ENCODE measurements around the gene CEPT1. TPM values are rescaled to one million over a fixed set of nuclear protein-coding genes. Genes with fewer than 3 reads are reported as not detected.

CEPT1 gene
- total RNA-seq, 1 donor from 2014 or later, result 58.9 TPM

GRCh38 chr1:111227851-111228747 lies 88.1 kb downstream of the CEPT1 start:
- Mint-ChIP-seq H3K4me3 (no peak overlapping the region), H3K4me1 (peaks cover 16% of the 10 kb centered on the region), H3K27me3 (ENCODE audit: insufficient read depth, low read depth) (peaks cover 2% of the 10 kb centered on the region), H3K36me3 (no peaks in the 10 kb centered on the region), H3K9me3 (no peaks in the 10 kb centered on the region), H3K27ac (peak overlapping the region; percentile 53)
- H3K4me2 ChIP-seq, result no peak overlapping the region
- H3K4me3 ChIP-seq, result no peak overlapping the region
- TF ChIP-seq EZH2 (IDR thresholded peaks at IDR 0.05), result no peak
- no peaks in the 10 kb centered on the region for H3K9me3 ChIP-seq (ENCODE audit: low read depth)
- peaks cover 16% of the 10 kb centered on the region for H3K4me1 ChIP-seq
- no peaks in the 10 kb centered on the region for H3K79me2 ChIP-seq (ENCODE audit: low read depth)
- H3K9ac ChIP-seq, result no peak overlapping the region
- no peak overlapping the region for H2AFZ ChIP-seq (replicated peaks)
- H4K20me1 ChIP-seq (ENCODE audit: low read depth), result no peaks in the 10 kb centered on the region
- no peaks in the 10 kb centered on the region for H3K27me3 ChIP-seq
- DNase-seq (ENCODE audit: low spot score), result no peak
- no peaks in the 10 kb centered on the region for H3K36me3 ChIP-seq
- no peak overlapping the region for H3K27ac ChIP-seq
- H3F3A ChIP-seq (ENCODE audit: low read depth), result peaks cover 3% of the 10 kb centered on the region

GRCh38 chr1:111228748-111229126 lies 88.7 kb downstream of the CEPT1 start:
- H3K9ac ChIP-seq, result no peak overlapping the region
- no peak overlapping the region for H3K4me3 ChIP-seq
- Mint-ChIP-seq H3K9me3 (no peaks in the 10 kb centered on the region), H3K27ac (no peak overlapping the region), H3K27me3 (ENCODE audit: insufficient read depth, low read depth) (peaks cover 2% of the 10 kb centered on the region), H3K4me3 (no peak overlapping the region), H3K4me1 (peaks cover 13% of the 10 kb centered on the region), H3K36me3 (no peaks in the 10 kb centered on the region)
- no peaks in the 10 kb centered on the region for H3F3A ChIP-seq (ENCODE audit: low read depth)
- no peaks in the 10 kb centered on the region for H3K9me3 ChIP-seq (ENCODE audit: low read depth)
- H4K20me1 ChIP-seq (ENCODE audit: low read depth), result no peaks in the 10 kb centered on the region
- H2AFZ ChIP-seq (replicated peaks), result no peak overlapping the region
- no peak overlapping the region for H3K27ac ChIP-seq
- no peaks in the 10 kb centered on the region for H3K27me3 ChIP-seq
- DNase-seq (ENCODE audit: low spot score), result no peak
- no peaks in the 10 kb centered on the region for H3K36me3 ChIP-seq
- H3K4me2 ChIP-seq, result no peak overlapping the region
- TF ChIP-seq CTCF (IDR thresholded peaks at IDR 0.05) (no peak), EZH2 (IDR thresholded peaks at IDR 0.05) (no peak), EZH2phosphoT487 (IDR thresholded peaks at IDR 0.05) (no peak)
- peaks cover 10% of the 10 kb centered on the region for H3K4me1 ChIP-seq
- no peaks in the 10 kb centered on the region for H3K79me2 ChIP-seq (ENCODE audit: low read depth)

GRCh38 chr1:111232134-111232533 lies 92.1 kb downstream of the CEPT1 start:
- H4K20me1 ChIP-seq (ENCODE audit: low read depth), result no peaks in the 10 kb centered on the region
- no peak overlapping the region for H3K9ac ChIP-seq
- no peak overlapping the region for H2AFZ ChIP-seq (replicated peaks)
- DNase-seq (ENCODE audit: low spot score), result no peak
- no peak for TF ChIP-seq EZH2 (IDR thresholded peaks at IDR 0.05)
- TF ChIP-seq CTCF (IDR thresholded peaks at IDR 0.05), result no peak
- no peak for TF ChIP-seq EZH2phosphoT487 (IDR thresholded peaks at IDR 0.05)
- Mint-ChIP-seq H3K4me1 (peaks cover 5% of the 10 kb centered on the region), H3K4me3 (no peak overlapping the region), H3K27ac (no peak overlapping the region), H3K36me3 (no peaks in the 10 kb centered on the region), H3K27me3 (ENCODE audit: insufficient read depth, low read depth) (no peaks in the 10 kb centered on the region), H3K9me3 (peaks cover 2% of the 10 kb centered on the region)
- H3K79me2 ChIP-seq (ENCODE audit: low read depth), result no peaks in the 10 kb centered on the region
- H3K4me3 ChIP-seq, result no peak overlapping the region
- H3K9me3 ChIP-seq (ENCODE audit: low read depth), result no peaks in the 10 kb centered on the region
- H3K27me3 ChIP-seq, result no peaks in the 10 kb centered on the region
- H3K4me2 ChIP-seq, result no peak overlapping the region
- no peak overlapping the region for H3K27ac ChIP-seq
- H3K4me1 ChIP-seq, result peaks cover 4% of the 10 kb centered on the region
- no peaks in the 10 kb centered on the region for H3K36me3 ChIP-seq
- no peaks in the 10 kb centered on the region for H3F3A ChIP-seq (ENCODE audit: low read depth)

- Mint-ChIP-seq H3K9me3 (peaks cover 2% of the 10 kb centered on the region), H3K4me1 (no peaks in the 10 kb centered on the region), H3K27me3 (ENCODE audit: insufficient read depth, low read depth) (peaks cover under 1% of the 10 kb centered on the region), H3K4me3 (no peak overlapping the region), H3K27ac (no peak overlapping the region), H3K36me3 (no peaks in the 10 kb centered on the region)
- Histone ChIP-seq H3K4me3 (no peak overlapping the region), H3K79me2 (ENCODE audit: low read depth) (no peaks in the 10 kb centered on the region), H3K9me3 (ENCODE audit: low read depth) (no peaks in the 10 kb centered on the region), H2AFZ (replicated peaks) (no peak overlapping the region), H3K4me2 (no peak overlapping the region), H3K27ac (no peak overlapping the region), H3K36me3 (no peaks in the 10 kb centered on the region), H4K20me1 (ENCODE audit: low read depth) (no peaks in the 10 kb centered on the region), H3K4me1 (no peaks in the 10 kb centered on the region), H3F3A (ENCODE audit: low read depth) (no peaks in the 10 kb centered on the region), H3K27me3 (no peaks in the 10 kb centered on the region), H3K9ac (no peak overlapping the region)
- TF ChIP-seq EZH2 (IDR thresholded peaks at IDR 0.05) (no peak), EZH2phosphoT487 (IDR thresholded peaks at IDR 0.05) (no peak), CTCF (IDR thresholded peaks at IDR 0.05) (no peak)
- DNase-seq (ENCODE audit: low spot score), result no peak
These were observed 94.2 kb downstream of the CEPT1 start for GRCh38 chr1:111234258-111234657.
